HEK293 (cell line): Measurements from ENCODE around the gene GRK3.

Experiments used
- CTCF ChIA-PET: fragments of 350-600 bp; formaldehyde crosslinking; extraction: SDS; loops from one replicate; lab custom pipeline; 2021; ENCODE audit warnings: antibody characterized with exemption; lab: Yijun Ruan, JAX
- POLR2A ChIA-PET: fragments of 300-600 bp; formaldehyde crosslinking; extraction: SDS; loops from one replicate; lab custom pipeline; 2020; ENCODE audit warnings: antibody characterized with exemption, inconsistent platforms; lab: Yijun Ruan, JAX
- H3K27ac ChIP-seq: fragments of 200-500 bp; sonication (Bioruptor generic); 2 replicates; pipeline ENCODE4 v1.5.1; 2014; ENCODE audit warnings: low read depth, low read length, control low read depth, inconsistent platforms; ENCODE audit errors: extremely low read depth
- H3K36me3 ChIP-seq, 2 experiments: fragments of 200-500 bp in 1 of 2; sonication (Bioruptor generic) in 1 of 2; 1 replicate in 1 of 2; 2 replicates in 1 of 2; pipeline ENCODE4 v1.5.1; 2014 to 2017; ENCODE audit warnings: inconsistent platforms in 2 of 2, low read length in 2 of 2; ENCODE audit not compliant: control insufficient read depth in 2 of 2, insufficient read depth in 1 of 2
- H3K4me1 ChIP-seq: fragments of 200-500 bp; sonication (Bioruptor generic); 2 replicates; pipeline ENCODE4 v1.5.1; 2014; ENCODE audit warnings: mild to moderate bottlenecking, low read length, inconsistent platforms; ENCODE audit not compliant: control insufficient read depth, insufficient read depth
- H3K4me3 ChIP-seq: 2 replicates; pipeline ENCODE4 v1.5.1; 2011; ENCODE audit warnings: low read depth, mild to moderate bottlenecking, control low read depth, low read length, moderate library complexity
- H3K9me3 ChIP-seq: fragments of 200-500 bp; sonication (Bioruptor generic); 2 replicates; pipeline ENCODE4 v1.5.1; 2014; ENCODE audit warnings: low read depth, low read length, inconsistent platforms; ENCODE audit not compliant: control insufficient read depth, insufficient read depth
- HOXA7 ChIP-seq: sonication (generic); formaldehyde crosslinking; IDR thresholded peaks from 2 replicates; pipeline ENCODE4 v1.8.1; 2022; ENCODE audit warnings: missing genetic modification reagents, borderline replicate concordance
- HOXC10 ChIP-seq: sonication (generic); formaldehyde crosslinking; IDR thresholded peaks from 2 replicates; pipeline ENCODE4 v1.8.1; 2023; ENCODE audit warnings: mild to moderate bottlenecking, missing genetic modification reagents
- PRDM1 ChIP-seq: fragments of 450-650 bp; formaldehyde crosslinking; IDR thresholded peaks from 2 replicates; pipeline ENCODE4; 2016; ENCODE audit warnings: missing biosample characterization, missing genetic modification characterization
- ZBTB1 ChIP-seq: fragments of 450-650 bp; formaldehyde crosslinking; IDR thresholded peaks from 2 replicates; pipeline ENCODE4 v1.5.1; 2016; ENCODE audit warnings: missing biosample characterization, missing genetic modification characterization
- ZIC2 ChIP-seq: fragments of 450-650 bp; formaldehyde crosslinking; IDR thresholded peaks from 2 replicates; pipeline ENCODE4 v1.5.1; 2016; ENCODE audit warnings: missing biosample characterization, missing genetic modification characterization
- ZNF146 ChIP-seq: fragments of 450-650 bp; formaldehyde crosslinking; IDR thresholded peaks from 2 replicates; pipeline ENCODE4 v1.5.1; 2016; ENCODE audit warnings: missing biosample characterization, missing genetic modification characterization
- ZNF311 ChIP-seq: fragments of 450-650 bp; formaldehyde crosslinking; IDR thresholded peaks from 2 replicates; pipeline ENCODE4 v1.5.1; 2017; ENCODE audit warnings: missing biosample characterization, missing genetic modification characterization, borderline replicate concordance
- ZNF335 ChIP-seq: fragments of 450-650 bp; formaldehyde crosslinking; conservative IDR thresholded peaks from 2 replicates; pipeline ENCODE4 v1.5.1; 2016; ENCODE audit warnings: missing biosample characterization, missing genetic modification characterization
- ZNF366 ChIP-seq: fragments of 450-650 bp; formaldehyde crosslinking; conservative IDR thresholded peaks from 2 replicates; pipeline ENCODE4 v1.5.1; 2016; ENCODE audit warnings: missing biosample characterization, missing genetic modification characterization
- ZNF391 ChIP-seq: fragments of 450-650 bp; formaldehyde crosslinking; IDR thresholded peaks from 2 replicates; pipeline ENCODE4 v1.5.1; 2016; ENCODE audit warnings: low read depth, missing biosample characterization, missing genetic modification characterization, borderline replicate concordance
- ZNF548 ChIP-seq: fragments of 450-650 bp; formaldehyde crosslinking; IDR thresholded peaks from 2 replicates; pipeline ENCODE4 v1.5.1; 2016; ENCODE audit warnings: missing biosample characterization, missing genetic modification characterization
- ZNF837 ChIP-seq: fragments of 450-650 bp; formaldehyde crosslinking; IDR thresholded peaks from 2 replicates; pipeline ENCODE4 v1.5.1; 2016; ENCODE audit warnings: missing biosample characterization, missing genetic modification characterization
- ZNF843 ChIP-seq: fragments of 450-650 bp; formaldehyde crosslinking; IDR thresholded peaks from 2 replicates; pipeline ENCODE4 v1.5.1; 2016; ENCODE audit warnings: missing biosample characterization, missing genetic modification characterization
- TF ChIP-seq, protein P1 (sequence below): fragments of 450-650 bp; formaldehyde crosslinking; IDR thresholded peaks from 2 replicates; pipeline ENCODE4 v1.5.1; 2017; ENCODE audit warnings: missing biosample characterization, missing genetic modification characterization
- TF ChIP-seq, protein P2 (sequence below): fragments of 450-650 bp; IDR thresholded peaks from 2 replicates; pipeline ENCODE4 v1.5.1; 2018; ENCODE audit warnings: missing biosample characterization, mild to moderate bottlenecking, missing genetic modification characterization
- TF ChIP-seq, protein P3 (sequence below): fragments of 450-650 bp; formaldehyde crosslinking; IDR thresholded peaks from 2 replicates; pipeline ENCODE4 v1.5.1; 2016; ENCODE audit warnings: missing biosample characterization, missing genetic modification characterization
- TF ChIP-seq, protein P4 (sequence below): fragments of 450-650 bp; formaldehyde crosslinking; IDR thresholded peaks from 2 replicates; pipeline ENCODE4 v1.5.1; 2016; ENCODE audit warnings: missing biosample characterization, missing genetic modification characterization

Gene GRK3

DNA sequence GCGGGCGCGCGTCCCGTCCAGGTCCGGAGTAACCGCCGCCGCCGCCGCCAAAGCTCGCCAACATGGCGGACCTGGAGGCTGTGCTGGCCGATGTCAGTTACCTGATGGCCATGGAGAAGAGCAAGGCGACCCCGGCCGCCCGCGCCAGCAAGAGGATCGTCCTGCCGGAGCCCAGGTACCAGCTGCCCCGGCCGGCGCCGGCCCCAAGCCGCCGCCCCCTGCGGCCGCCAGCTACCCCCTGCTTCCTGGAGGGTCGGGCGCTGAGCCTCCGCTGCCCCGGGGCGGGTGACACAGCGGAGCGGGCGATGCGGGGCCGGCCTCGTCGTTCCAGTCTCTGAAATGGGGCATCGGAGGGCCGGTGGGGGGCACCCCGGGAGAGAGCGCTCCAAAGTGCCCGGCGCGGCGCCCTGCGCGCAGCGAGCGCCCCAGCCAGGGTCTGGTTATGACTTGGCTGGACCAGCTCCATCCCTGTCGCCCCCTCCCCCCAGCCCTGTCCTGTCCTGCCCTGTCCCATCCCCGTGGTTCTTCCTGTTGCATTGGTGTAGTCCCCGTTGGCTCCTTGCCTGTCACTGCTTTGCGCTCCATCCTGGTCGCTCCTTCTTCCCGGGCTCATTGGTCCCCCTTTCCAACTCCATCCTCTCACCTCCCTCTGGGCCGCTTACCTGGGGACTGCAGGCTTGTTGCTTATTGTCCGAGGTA, 653 bp downstream of the GRK3 start (continued):
- TF ChIP-seq, protein P1, sequence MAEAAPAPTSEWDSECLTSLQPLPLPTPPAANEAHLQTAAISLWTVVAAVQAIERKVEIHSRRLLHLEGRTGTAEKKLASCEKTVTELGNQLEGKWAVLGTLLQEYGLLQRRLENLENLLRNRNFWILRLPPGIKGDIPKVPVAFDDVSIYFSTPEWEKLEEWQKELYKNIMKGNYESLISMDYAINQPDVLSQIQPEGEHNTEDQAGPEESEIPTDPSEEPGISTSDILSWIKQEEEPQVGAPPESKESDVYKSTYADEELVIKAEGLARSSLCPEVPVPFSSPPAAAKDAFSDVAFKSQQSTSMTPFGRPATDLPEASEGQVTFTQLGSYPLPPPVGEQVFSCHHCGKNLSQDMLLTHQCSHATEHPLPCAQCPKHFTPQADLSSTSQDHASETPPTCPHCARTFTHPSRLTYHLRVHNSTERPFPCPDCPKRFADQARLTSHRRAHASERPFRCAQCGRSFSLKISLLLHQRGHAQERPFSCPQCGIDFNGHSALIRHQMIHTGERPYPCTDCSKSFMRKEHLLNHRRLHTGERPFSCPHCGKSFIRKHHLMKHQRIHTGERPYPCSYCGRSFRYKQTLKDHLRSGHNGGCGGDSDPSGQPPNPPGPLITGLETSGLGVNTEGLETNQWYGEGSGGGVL (tag by site-specific recombination): no peak
- TF ChIP-seq ZNF366 (tag by site-specific recombination) (peak; percentile 36; the same call in 1 of the 2 replicates), ZNF146 (tag by site-specific recombination) (no peak)
- TF ChIP-seq, protein P2, sequence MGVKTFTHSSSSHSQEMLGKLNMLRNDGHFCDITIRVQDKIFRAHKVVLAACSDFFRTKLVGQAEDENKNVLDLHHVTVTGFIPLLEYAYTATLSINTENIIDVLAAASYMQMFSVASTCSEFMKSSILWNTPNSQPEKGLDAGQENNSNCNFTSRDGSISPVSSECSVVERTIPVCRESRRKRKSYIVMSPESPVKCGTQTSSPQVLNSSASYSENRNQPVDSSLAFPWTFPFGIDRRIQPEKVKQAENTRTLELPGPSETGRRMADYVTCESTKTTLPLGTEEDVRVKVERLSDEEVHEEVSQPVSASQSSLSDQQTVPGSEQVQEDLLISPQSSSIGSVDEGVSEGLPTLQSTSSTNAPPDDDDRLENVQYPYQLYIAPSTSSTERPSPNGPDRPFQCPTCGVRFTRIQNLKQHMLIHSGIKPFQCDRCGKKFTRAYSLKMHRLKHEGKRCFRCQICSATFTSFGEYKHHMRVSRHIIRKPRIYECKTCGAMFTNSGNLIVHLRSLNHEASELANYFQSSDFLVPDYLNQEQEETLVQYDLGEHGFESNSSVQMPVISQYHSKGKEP (tag by site-specific recombination): no peak
- TF ChIP-seq, protein P3, sequence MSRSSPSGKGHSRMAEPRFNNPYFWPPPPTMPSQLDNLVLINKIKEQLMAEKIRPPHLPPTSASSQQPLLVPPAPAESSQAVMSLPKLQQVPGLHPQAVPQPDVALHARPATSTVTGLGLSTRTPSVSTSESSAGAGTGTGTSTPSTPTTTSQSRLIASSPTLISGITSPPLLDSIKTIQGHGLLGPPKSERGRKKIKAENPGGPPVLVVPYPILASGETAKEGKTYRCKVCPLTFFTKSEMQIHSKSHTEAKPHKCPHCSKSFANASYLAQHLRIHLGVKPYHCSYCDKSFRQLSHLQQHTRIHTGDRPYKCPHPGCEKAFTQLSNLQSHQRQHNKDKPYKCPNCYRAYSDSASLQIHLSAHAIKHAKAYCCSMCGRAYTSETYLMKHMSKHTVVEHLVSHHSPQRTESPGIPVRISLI: no peak

DNA sequence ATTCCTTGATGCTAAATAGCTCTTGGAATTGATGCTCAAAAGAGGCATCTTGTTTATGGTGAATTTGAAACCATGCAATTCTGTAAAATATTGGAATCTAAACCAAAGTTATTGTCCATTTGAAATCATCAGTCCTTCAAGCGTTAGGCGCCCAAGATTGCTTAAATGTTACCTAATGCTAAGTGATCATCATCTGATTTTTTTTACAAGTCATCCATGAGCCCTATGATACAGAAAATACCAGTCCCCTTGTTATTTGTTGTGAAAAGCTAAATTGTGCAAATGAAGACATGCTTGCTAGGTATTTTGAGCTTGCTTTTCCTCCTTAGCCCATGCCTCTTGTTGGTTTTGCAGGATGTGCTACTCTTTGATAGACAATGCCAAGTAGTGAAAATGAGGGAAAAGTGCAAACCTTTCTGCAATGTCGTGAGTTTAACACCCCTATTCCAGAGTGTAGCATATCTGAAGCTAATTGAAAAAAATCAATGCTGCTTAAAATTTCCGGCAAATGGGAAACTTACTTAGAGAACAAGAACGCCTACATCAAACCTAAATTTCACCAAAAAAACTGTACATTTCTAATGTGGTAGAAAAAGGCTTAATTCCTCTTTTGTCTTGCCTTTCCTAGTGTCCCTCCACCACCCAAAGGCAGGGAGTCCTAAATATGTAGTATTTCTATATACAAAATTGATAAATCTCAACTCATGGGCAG, 1.9 kb downstream of the GRK3 start:
- H3K4me3 ChIP-seq: no peak overlapping the region
- no peaks in the 10 kb centered on the region for H3K36me3 ChIP-seq
- ChIA-PET CTCF (interaction anchor here (0.5 to 1.9 kb wide), 5 partner anchors 16 to 763 kb away, joined by 3 to 6 read pairs (median 4); no protein-coding TSS in a partner anchor), POLR2A (no interaction called here)
- H3K27ac ChIP-seq: no peak overlapping the region
- no peak for TF ChIP-seq ZNF391 (tag by site-specific recombination)
- no peak for TF ChIP-seq ZNF837
- no peak for TF ChIP-seq HOXC10 (CRISPR knock-in tag)
- TF ChIP-seq ZNF843 (tag by site-specific recombination): no peak
- TF ChIP-seq ZBTB1 (tag by site-specific recombination): no peak
- no peak for TF ChIP-seq ZNF548 (tag by site-specific recombination)
- TF ChIP-seq, protein P4, sequence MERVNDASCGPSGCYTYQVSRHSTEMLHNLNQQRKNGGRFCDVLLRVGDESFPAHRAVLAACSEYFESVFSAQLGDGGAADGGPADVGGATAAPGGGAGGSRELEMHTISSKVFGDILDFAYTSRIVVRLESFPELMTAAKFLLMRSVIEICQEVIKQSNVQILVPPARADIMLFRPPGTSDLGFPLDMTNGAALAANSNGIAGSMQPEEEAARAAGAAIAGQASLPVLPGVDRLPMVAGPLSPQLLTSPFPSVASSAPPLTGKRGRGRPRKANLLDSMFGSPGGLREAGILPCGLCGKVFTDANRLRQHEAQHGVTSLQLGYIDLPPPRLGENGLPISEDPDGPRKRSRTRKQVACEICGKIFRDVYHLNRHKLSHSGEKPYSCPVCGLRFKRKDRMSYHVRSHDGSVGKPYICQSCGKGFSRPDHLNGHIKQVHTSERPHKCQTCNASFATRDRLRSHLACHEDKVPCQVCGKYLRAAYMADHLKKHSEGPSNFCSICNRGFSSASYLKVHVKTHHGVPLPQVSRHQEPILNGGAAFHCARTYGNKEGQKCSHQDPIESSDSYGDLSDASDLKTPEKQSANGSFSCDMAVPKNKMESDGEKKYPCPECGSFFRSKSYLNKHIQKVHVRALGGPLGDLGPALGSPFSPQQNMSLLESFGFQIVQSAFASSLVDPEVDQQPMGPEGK (tag by site-specific recombination): no peak
- TF ChIP-seq HOXA7 (CRISPR knock-in tag): no peak
- no peak for TF ChIP-seq PRDM1
- no peak for TF ChIP-seq ZNF335 (tag by site-specific recombination)
- no peak for TF ChIP-seq ZNF311 (tag by site-specific recombination)
- no peak for TF ChIP-seq ZIC2
- peaks cover 15% of the 10 kb centered on the region for H3K4me1 ChIP-seq
- H3K9me3 ChIP-seq: no peaks in the 10 kb centered on the region
